Fibroblast of the aortic adventitia (primary cell): ENCODE measurements around the gene HMX3. TPM values are rescaled to one million over a fixed set of nuclear protein-coding genes. Genes with fewer than 3 reads are reported as not detected.

Experiments used
- DNase-seq: peaks from one replicate; pipeline ENCODE4 v3.0.0-alpha.2; 2010; ENCODE audit warnings: low read depth
- H3K4me3 ChIP-seq: 2 replicates; pipeline ENCODE4 v1.5.1; 2011; ENCODE audit warnings: low read depth, mild to moderate bottlenecking, control low read depth, low read length, moderate library complexity
- total RNA-seq: library from RNA; depleted of rRNA; stranded (reverse); fragments of >200 nt; gene quantifications from 2 replicates; pipeline ENCODE4 v1.2.3, GENCODE V29; 2012; ENCODE audit warnings: low replicate concordance
- TF ChIP-seq, protein P1 (sequence below): IDR thresholded peaks from 2 replicates; pipeline ENCODE4 v1.5.1; 2011; ENCODE audit warnings: mild to moderate bottlenecking, low read length, control low read depth, inconsistent platforms; ENCODE audit not compliant: insufficient read depth

Gene HMX3
- total RNA-seq, 1 donor = not detected

- TF ChIP-seq, protein P1, sequence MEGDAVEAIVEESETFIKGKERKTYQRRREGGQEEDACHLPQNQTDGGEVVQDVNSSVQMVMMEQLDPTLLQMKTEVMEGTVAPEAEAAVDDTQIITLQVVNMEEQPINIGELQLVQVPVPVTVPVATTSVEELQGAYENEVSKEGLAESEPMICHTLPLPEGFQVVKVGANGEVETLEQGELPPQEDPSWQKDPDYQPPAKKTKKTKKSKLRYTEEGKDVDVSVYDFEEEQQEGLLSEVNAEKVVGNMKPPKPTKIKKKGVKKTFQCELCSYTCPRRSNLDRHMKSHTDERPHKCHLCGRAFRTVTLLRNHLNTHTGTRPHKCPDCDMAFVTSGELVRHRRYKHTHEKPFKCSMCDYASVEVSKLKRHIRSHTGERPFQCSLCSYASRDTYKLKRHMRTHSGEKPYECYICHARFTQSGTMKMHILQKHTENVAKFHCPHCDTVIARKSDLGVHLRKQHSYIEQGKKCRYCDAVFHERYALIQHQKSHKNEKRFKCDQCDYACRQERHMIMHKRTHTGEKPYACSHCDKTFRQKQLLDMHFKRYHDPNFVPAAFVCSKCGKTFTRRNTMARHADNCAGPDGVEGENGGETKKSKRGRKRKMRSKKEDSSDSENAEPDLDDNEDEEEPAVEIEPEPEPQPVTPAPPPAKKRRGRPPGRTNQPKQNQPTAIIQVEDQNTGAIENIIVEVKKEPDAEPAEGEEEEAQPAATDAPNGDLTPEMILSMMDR = no peak
- no peak overlapping the region for H3K4me3 ChIP-seq
- no peak for DNase-seq
Measured at GRCh38 chr10:123096452-123096851, 39.3 kb upstream of the HMX3 start.

- H3K4me3 ChIP-seq = no peak overlapping the region
- no peak for DNase-seq
- TF ChIP-seq, protein P1 = no peak
Measured at GRCh38 chr10:123097039-123097438, 38.7 kb upstream of the HMX3 start.

GRCh38 chr10:123100030-123100762, 35.6 kb upstream of the HMX3 start:
- no peak overlapping the region for H3K4me3 ChIP-seq
- TF ChIP-seq, protein P1 = no peak
- DNase-seq = no peak

DNA sequence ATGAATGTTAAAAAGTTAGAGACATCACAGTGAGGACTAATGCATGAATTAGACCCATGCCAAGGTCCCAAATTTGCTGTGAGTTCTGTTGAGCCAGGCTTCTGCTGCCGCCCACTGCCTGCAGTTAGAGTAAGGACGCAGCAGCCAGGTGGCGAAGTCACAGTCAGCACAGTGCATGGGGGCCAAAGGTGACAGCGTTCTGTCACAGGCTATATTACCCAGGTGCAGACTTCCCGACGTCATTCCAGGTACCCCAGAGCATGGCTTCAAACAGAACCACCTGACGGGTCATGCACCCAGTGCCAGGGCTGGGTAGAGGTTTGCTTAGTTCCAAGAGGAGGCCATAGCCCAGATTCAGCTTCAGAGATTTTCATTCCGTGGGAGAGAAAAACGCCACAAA, 33.9 kb upstream of the HMX3 start:
- no peak for DNase-seq
- TF ChIP-seq, protein P1 = no peak
- no peak overlapping the region for H3K4me3 ChIP-seq

DNA sequence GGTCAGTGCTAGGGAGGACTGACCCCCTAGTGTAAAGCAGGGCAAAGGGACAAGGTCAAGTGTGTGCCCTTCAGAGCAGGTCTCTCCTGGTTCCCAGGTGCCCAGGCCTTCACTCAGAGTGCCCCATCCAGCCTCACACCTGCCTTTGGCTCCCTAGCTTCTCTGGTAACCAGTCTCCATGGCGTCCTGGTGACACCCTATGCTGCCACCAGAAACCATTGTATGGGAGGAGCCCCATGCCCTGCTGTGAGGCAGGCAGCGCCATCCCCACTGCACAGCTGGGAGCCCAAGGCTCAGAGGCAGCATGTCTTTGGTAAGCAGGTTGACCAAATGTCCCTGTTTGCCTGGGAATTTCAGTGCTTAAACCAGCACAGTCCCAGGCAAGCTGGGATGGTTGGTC, 33.1 kb upstream of the HMX3 start:
- TF ChIP-seq, protein P1 = no peak
- no peak for DNase-seq

DNA sequence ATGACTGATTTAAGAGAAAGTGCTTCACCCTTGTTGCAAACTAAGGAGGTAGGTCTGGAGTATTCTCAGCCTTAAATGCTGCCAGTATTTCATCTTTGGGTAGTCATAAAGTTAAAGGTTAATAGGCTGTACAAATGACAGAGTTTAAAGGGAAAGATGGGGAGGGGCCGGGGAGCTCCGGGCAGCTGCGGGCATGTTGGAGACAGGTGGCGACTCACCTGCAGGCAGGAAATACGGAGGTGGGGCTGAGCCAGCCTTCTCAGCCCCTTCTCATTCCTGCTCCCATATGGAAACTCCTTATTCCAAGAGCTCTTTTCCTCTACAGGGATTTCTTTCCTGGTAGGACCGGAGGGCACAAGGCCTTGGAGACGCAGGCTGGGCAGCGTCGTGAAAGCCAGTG, 31.8 kb upstream of the HMX3 start:
- TF ChIP-seq, protein P1 = no peak
- H3K4me3 ChIP-seq = no peak overlapping the region
- no peak for DNase-seq

More for the DNA sequence above, 33.1 kb upstream of the HMX3 start:
- H3K4me3 ChIP-seq = no peak overlapping the region

DNA sequence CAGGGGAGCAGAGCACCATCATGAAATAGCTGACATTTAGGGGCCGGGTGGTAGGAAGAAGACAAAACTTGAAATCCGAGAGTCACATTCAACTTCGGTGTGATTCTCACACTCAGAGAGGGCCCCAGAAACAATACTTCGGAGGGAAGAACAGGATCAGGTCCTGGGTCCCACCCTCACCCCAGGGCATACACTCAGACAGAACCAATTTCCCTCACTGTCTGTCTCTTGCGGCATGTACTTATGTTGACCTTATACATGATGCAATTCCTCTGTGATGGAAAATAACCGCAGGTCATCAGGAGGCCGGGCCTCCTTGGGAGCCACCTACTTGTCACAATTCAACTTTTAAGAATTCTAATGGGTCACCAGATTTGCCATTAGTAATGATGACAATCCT, 26.3 kb upstream of the HMX3 start:
- DNase-seq = no peak
- TF ChIP-seq, protein P1 = no peak
- no peak overlapping the region for H3K4me3 ChIP-seq
